ENCODE data around the gene TRANK1.
A peak's percentile ranks its signal among the peaks of the same experiment; 100 is the strongest.

TRANK1 gene

DNA sequence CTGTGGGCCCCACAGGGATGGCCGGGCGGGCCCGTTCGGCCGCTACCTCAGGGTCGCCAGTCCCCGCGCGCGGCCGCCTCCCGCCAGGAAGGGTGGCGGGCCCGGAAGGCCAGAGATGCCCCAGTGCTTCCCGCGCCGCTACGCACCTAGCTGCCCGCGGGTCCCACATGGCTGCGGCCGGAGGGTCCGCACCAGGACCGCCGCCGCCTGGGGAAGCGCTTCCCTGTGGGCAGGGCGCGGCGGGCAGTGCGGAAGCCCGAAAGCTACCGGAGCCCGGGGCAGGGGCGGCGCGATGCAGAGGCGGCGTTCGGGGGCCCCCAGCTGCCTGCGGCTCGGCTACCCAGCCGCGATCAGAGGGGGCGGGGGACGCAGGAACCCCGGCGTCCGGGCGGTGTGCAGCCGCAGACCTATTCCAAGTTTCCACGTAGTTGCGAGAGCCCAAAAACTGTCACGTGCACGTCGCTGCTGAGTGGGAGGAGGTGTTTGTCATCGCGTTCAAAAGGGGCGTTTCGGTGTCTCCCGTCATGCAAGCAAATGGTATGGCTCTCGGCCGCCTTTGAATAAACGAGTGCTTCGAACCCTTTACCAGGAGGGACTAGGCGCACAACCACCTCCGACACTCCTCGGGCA lies at the start of gene TRANK1:
Gene TRANK1 (minus strand): TSS at position 414 of the 630 bp plus-strand sequence. CDS start 245 bp downstream, at position 169.
- Mint-ChIP-seq H3K4me3 (peak within 1 kb of the TSS; percentile 84), H3K36me3 (peaks cover 9% of the 10 kb centered on the region), H3K27ac (peak within 1 kb of the TSS; percentile 79), H3K27me3 (no peaks in the 10 kb centered on the region), H3K9me3 (peaks cover 4% of the 10 kb centered on the region), H3K4me1 (peaks cover 33% of the 10 kb centered on the region)

DNA sequence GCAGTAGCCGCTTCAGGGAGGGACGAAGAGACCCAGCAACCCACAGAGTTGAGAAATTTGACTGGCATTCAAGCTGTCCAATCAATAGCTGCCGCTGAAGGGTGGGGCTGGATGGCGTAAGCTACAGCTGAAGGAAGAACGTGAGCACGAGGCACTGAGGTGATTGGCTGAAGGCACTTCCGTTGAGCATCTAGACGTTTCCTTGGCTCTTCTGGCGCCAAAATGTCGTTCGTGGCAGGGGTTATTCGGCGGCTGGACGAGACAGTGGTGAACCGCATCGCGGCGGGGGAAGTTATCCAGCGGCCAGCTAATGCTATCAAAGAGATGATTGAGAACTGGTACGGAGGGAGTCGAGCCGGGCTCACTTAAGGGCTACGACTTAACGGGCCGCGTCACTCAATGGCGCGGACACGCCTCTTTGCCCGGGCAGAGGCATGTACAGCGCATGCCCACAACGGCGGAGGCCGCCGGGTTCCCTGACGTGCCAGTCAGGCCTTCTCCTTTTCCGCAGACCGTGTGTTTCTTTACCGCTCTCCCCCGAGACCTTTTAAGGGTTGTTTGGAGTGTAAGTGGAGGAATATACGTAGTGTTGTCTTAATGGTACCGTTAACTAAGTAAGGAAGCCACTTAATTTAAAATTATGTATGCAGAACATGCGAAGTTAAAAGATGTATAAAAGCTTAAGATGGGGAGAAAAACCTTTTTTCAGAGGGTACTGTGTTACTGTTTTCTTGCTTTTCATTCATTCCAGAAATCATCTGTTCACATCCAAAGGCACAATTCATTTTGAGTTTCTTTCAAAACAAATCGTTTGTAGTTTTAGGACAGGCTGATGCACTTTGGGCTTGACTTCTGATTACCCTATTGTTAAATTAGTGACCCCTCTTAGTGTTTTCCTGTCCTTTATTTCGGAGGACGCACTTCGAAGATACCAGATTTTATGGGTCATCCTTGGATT lies 48.8 kb upstream of the TRANK1 start, which contains the start of gene MLH1:
Gene MLH1 (plus strand): TSS at position 193 of the 958 bp plus-strand sequence. CDS start 30 bp downstream, at position 223.
- no peak within 1 kb of the TSS for H3K4me3 Mint-ChIP-seq
- H3K36me3 Mint-ChIP-seq, result peaks cover 23% of the 10 kb centered on the region
- no peak within 1 kb of the TSS for H3K27ac Mint-ChIP-seq
- H3K4me1 Mint-ChIP-seq, result peaks cover 52% of the 10 kb centered on the region
- no peaks in the 10 kb centered on the region for H3K27me3 Mint-ChIP-seq
- no peaks in the 10 kb centered on the region for H3K9me3 Mint-ChIP-seq

DNA sequence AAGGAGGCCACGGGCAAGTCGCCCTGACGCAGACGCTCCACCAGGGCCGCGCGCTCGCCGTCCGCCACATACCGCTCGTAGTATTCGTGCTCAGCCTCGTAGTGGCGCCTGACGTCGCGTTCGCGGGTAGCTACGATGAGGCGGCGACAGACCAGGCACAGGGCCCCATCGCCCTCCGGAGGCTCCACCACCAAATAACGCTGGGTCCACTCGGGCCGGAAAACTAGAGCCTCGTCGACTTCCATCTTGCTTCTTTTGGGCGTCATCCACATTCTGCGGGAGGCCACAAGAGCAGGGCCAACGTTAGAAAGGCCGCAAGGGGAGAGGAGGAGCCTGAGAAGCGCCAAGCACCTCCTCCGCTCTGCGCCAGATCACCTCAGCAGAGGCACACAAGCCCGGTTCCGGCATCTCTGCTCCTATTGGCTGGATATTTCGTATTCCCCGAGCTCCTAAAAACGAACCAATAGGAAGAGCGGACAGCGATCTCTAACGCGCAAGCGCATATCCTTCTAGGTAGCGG lies 48.0 kb upstream of the TRANK1 start, which contains the start of gene EPM2AIP1:
Gene EPM2AIP1 (minus strand): TSS at position 326 of the 520 bp plus-strand sequence. CDS start 54 bp downstream, at position 272.
- Mint-ChIP-seq H3K27ac (no peak within 1 kb of the TSS), H3K9me3 (no peaks in the 10 kb centered on the region), H3K27me3 (no peaks in the 10 kb centered on the region), H3K4me3 (no peak within 1 kb of the TSS), H3K36me3 (peaks cover 24% of the 10 kb centered on the region), H3K4me1 (peaks cover 53% of the 10 kb centered on the region)

DNA sequence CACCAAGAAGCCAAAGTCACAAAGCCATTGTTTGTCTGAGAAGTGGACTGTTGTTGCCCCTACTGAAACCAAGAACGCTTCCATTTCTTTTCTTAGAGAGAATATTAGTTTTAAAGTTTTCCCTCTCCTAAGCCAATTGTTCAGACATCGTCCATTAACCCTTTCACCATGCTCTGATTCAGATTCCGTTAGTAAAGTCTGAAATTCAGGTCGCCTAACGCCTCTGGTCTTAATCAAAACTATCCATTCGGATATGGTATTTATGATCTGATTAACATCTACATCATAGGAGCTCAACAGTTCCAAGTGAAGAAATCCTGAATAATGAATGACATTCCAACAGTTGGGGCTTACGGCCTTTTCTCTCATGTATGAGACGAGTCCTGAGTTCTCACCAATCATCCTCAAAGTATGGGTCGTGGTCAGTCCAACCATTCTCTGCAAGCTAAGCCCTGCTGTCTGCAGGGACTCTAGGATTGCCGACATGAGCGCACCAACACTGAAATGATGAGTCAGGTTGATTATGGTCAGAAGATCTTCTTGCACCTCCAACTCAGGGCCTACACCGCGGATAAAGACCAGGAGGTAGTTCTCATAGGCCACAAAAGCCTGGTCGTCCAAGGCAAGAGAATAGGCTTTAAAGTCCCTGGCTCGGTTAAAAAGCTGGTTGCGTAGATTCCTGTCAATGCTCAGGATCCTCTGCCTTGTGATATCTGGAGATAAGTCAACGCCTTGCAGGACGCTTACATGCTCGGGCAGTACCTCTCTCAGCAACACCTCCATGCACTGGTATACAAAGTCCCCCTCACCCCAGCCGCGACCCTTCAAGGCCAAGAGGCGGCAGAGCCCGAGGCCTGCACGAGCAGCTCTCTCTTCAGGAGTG lies 47.3 kb upstream of the TRANK1 start:
- no peaks in the 10 kb centered on the region for H3K27me3 Mint-ChIP-seq
- peaks cover 53% of the 10 kb centered on the region for H3K4me1 Mint-ChIP-seq
- peaks cover 21% of the 10 kb centered on the region for H3K36me3 Mint-ChIP-seq
- H3K4me3 Mint-ChIP-seq, result no peak overlapping the region
- H3K27ac Mint-ChIP-seq, result no peak overlapping the region
- H3K9me3 Mint-ChIP-seq, result no peaks in the 10 kb centered on the region

DNA sequence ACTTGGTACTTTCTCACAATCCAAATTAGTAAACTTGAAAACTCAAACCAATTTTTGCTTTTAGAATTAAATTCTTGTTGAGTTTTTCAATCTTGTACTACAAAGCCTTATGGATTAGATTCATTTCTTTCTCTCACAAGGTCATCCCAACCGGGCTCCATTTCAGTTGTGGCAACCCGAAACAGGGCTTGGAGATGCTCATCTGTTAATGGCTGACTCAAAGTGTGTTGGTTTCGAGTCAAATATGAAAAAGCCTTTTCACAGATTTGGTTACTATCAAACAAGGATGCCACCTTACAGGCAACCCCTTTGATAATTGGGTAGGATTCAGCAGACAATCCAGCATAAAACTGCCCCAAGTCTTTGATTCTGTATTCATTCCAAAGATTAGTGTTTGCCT lies 46.3 kb upstream of the TRANK1 start:
- Mint-ChIP-seq H3K36me3 (peaks cover 19% of the 10 kb centered on the region), H3K4me1 (peaks cover 46% of the 10 kb centered on the region), H3K27ac (peak overlapping the region; percentile 26), H3K9me3 (no peaks in the 10 kb centered on the region), H3K4me3 (no peak overlapping the region), H3K27me3 (no peaks in the 10 kb centered on the region)

DNA sequence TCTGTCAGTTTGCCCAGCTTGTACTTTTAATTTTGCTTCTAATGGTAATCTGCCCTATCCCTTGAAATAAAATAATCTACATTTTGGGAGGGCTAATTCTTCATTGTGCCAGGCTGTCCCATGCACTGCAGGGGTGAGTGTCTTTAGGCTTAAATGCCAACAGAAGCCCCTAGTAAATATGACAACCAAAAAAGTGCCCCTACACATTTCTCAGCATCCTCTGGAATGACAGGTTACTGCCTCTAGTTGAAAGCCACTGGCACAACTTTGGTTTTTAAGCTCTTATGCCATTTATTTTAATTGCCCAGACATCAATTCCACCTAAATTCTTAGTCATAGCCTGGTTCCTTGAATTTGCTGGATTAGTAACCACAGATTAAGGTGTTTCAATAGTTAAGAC lies 44.7 kb upstream of the TRANK1 start:
- peaks cover 50% of the 10 kb centered on the region for H3K4me1 Mint-ChIP-seq
- H3K27ac Mint-ChIP-seq, result peak overlapping the region; percentile 5
- no peaks in the 10 kb centered on the region for H3K27me3 Mint-ChIP-seq
- no peaks in the 10 kb centered on the region for H3K9me3 Mint-ChIP-seq
- peaks cover 32% of the 10 kb centered on the region for H3K36me3 Mint-ChIP-seq
- peak overlapping the region; percentile 80 for H3K4me3 Mint-ChIP-seq

DNA sequence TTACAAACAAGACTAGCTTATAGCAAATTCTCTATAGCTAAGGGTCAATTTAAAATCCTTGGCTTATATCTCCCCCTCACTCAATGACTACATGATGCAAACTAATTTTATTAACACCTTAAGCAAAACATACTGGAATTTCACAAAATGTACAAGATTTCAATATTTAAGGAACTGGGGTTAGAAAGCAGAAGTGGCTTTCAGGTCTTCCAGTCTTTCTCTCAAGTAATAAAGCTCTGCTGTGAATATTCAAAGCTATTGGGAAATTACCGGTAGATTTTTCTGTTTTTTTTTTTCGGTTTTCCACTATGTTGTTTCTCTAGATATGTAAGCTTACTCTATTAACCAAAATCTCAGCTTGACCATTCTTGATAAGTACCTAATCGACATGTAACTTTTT lies 44.2 kb upstream of the TRANK1 start:
- H3K9me3 Mint-ChIP-seq, result no peaks in the 10 kb centered on the region
- no peaks in the 10 kb centered on the region for H3K27me3 Mint-ChIP-seq
- peak overlapping the region; percentile 47 for H3K27ac Mint-ChIP-seq
- H3K4me1 Mint-ChIP-seq, result peaks cover 50% of the 10 kb centered on the region
- H3K4me3 Mint-ChIP-seq, result peak overlapping the region; percentile 80
- H3K36me3 Mint-ChIP-seq, result peaks cover 36% of the 10 kb centered on the region

DNA sequence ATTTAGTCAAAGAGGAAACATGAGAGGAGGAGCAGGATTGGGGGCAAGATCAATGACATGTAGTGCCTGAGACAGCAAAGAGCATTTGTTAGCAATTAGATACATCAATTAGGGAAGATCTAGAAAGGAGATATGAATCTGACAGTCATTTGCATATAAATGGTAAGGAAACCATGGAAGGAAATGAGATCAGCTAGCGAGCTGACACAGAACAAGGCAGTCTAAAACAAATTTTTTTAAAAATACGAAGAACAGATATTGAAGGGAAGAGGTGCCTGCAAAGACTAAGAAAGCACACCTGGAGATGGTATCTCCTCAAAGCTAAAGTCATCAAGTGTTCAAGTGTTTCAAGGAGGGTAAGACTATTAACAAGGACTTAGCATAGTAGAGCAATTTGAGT lies 43.5 kb upstream of the TRANK1 start:
- H3K36me3 Mint-ChIP-seq, result peaks cover 39% of the 10 kb centered on the region
- H3K27ac Mint-ChIP-seq, result peak overlapping the region; percentile 15
- no peaks in the 10 kb centered on the region for H3K27me3 Mint-ChIP-seq
- H3K4me1 Mint-ChIP-seq, result peaks cover 50% of the 10 kb centered on the region
- peak overlapping the region; percentile 73 for H3K4me3 Mint-ChIP-seq
- no peaks in the 10 kb centered on the region for H3K9me3 Mint-ChIP-seq

DNA sequence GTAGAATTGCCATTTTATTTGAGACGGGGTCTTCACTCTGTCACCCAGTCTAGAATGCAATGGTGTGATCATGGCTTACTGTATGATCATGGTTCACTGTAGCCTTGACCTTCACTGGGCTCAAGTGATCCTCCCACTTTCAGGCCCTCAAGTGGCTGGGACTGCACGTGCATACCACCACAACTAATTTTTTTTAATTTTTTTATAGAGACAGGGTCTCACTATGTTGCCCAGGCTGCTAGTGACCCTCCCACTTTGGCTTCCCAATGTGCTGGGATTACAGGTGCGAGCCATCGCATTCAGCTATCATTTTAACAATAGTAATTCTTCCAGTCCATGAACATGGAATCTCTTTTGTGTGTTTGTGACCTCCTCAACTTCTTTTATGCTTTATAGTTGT lies 36.2 kb upstream of the TRANK1 start:
- no peak overlapping the region for H3K4me3 Mint-ChIP-seq
- no peaks in the 10 kb centered on the region for H3K9me3 Mint-ChIP-seq
- no peaks in the 10 kb centered on the region for H3K27me3 Mint-ChIP-seq
- H3K36me3 Mint-ChIP-seq, result peaks cover 46% of the 10 kb centered on the region
- H3K27ac Mint-ChIP-seq, result no peak overlapping the region
- H3K4me1 Mint-ChIP-seq, result peaks cover 3% of the 10 kb centered on the region

DNA sequence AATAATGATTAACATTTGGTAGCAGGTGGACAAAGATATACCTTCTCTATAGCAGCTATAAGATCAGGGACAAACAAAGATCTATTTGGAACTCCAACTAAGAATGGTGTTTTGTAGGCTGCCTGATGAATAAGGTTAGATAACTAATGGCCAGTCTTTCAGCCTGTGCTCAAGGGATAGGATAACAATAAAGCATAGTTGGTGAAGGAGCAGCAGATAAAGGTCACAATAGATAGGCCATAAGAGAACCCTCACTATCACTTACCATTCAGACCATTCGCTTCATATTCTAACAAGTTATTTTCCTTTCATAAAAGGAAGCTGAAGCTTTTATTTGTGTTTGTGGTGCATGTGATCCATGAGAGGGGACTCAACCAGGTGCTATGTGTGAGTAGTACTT lies 28.3 kb upstream of the TRANK1 start:
- H3K27me3 Mint-ChIP-seq, result no peaks in the 10 kb centered on the region
- peaks cover 24% of the 10 kb centered on the region for H3K4me1 Mint-ChIP-seq
- H3K27ac Mint-ChIP-seq, result no peak overlapping the region
- H3K36me3 Mint-ChIP-seq, result peaks cover 12% of the 10 kb centered on the region
- H3K4me3 Mint-ChIP-seq, result no peak overlapping the region
- H3K9me3 Mint-ChIP-seq, result no peaks in the 10 kb centered on the region

DNA sequence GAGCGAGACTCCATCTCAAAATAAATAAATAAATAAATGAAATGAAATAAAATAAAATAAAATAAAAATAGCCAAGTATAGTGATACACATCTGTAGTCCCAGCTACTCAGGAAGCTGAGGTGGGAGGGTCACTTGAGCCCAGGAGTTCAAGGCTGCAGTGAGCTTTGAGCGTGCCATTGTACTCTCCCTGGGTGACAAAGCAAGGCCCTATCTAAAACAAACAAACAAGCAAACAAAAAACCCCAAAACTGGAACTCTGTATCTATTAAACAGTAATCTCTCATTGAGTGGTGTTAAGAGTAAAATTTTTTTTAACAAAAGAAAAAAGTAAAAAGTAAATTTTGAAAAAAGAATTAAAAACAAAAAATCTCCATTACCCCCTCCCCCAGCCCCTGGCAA lies 27.3 kb upstream of the TRANK1 start:
- H3K9me3 Mint-ChIP-seq, result no peaks in the 10 kb centered on the region
- H3K27ac Mint-ChIP-seq, result no peak overlapping the region
- H3K4me1 Mint-ChIP-seq, result peaks cover 24% of the 10 kb centered on the region
- no peaks in the 10 kb centered on the region for H3K27me3 Mint-ChIP-seq
- no peak overlapping the region for H3K4me3 Mint-ChIP-seq
- peaks cover 9% of the 10 kb centered on the region for H3K36me3 Mint-ChIP-seq

DNA sequence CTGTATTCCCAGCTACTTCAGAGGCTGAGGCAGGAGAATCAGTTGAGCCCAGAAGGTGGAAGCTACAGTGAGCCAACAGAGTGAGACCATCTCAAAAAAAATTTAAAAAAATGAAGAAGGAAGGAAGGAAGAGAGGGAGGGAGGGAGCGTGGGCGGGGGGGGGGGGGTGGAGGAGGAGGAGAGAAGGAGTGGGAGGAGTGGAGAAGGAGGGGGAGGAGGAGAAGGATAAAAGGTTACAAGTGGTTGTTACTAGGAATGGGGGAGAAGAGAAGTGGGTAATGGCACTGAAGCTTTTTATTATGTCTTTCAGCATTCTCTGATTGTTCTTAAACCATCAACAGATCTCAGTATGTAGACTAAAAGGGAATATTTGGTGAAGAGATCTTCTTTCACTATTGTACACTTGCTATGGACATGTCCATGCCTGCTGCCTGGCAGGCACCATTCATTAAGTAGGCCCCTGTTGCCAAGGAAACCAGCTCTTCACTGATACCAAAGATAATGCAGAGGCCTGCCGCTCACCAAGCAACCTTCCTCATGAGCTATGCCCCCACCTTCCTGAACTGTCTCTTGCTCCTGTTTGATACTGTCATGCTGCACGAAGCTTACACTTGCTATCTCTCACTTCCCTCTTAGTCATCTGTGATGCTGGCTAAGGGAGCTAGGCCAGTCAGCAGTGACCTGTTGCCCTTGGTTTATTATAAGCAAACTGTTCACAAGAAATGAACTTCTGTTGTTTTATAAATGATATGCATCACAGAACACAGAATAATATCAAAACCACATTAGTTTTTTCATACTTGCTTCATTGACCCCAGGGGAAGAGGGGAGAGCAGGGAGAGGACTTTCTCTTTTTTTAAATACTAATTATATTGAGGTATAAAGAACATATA lies 24.9 kb upstream of the TRANK1 start:
- peaks cover 24% of the 10 kb centered on the region for H3K4me1 Mint-ChIP-seq
- no peak overlapping the region for H3K4me3 Mint-ChIP-seq
- H3K9me3 Mint-ChIP-seq, result no peaks in the 10 kb centered on the region
- no peaks in the 10 kb centered on the region for H3K27me3 Mint-ChIP-seq
- H3K27ac Mint-ChIP-seq, result peak overlapping the region; percentile 10
- H3K36me3 Mint-ChIP-seq, result peaks cover 5% of the 10 kb centered on the region

DNA sequence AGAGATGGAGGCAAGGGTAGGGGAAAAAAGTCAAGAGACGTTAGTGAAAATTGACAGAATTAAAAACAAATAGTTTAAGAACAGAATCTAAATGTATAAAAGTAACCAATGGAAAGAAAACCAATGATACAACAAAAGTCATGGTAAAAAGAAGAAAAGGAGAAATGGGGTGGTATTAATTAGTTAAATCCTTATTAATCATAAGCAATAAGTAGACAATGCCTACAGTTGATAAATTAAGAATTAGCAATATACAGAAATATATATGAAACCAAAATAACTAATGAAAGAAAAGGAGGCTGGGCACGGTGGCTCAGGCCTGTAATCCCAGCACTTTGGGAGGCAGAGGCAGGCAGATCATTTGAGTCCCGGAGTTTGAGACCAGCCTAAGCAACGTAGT lies 24.2 kb upstream of the TRANK1 start:
- H3K27ac Mint-ChIP-seq, result no peak overlapping the region
- no peak overlapping the region for H3K4me3 Mint-ChIP-seq
- H3K36me3 Mint-ChIP-seq, result peaks cover 3% of the 10 kb centered on the region
- peaks cover 24% of the 10 kb centered on the region for H3K4me1 Mint-ChIP-seq
- no peaks in the 10 kb centered on the region for H3K27me3 Mint-ChIP-seq
- H3K9me3 Mint-ChIP-seq, result no peaks in the 10 kb centered on the region

DNA sequence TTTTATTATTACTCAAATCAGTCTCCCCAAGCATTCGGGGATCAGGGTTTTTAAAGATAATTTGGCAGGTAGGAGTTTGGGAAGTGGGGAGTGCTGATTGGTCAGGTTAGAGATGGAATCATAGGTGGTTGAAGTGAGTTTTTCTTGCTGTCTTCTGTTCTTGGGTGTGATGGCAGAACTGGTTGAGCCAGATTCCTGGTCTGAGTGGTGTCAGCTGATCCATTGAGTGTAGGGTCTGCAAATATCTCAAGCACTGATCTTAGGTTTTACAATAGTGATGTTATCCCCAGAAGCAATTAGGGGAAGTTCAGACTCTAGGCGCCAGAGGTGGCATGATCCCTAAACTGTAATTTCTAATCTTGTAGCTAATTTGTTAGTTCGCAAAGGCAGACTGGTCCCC lies 20.6 kb upstream of the TRANK1 start:
- H3K4me3 Mint-ChIP-seq, result no peak overlapping the region
- H3K9me3 Mint-ChIP-seq, result no peaks in the 10 kb centered on the region
- H3K4me1 Mint-ChIP-seq, result peaks cover 15% of the 10 kb centered on the region
- H3K36me3 Mint-ChIP-seq, result no peaks in the 10 kb centered on the region
- no peak overlapping the region for H3K27ac Mint-ChIP-seq
- no peaks in the 10 kb centered on the region for H3K27me3 Mint-ChIP-seq
